Prostate gland (tissue), 2 donors: ENCODE measurements around the gene AFF1.
A peak's percentile ranks its signal among the peaks of the same experiment; 100 is the strongest.

Experiments used
- CTCF ChIP-seq, 4 experiments: fragments of 200-600 bp in 2 of 4; fragments of 450-650 bp in 2 of 4; sonication (generic) in 2 of 4; IDR thresholded peaks; 1 replicate in 3 of 4; 2 replicates in 1 of 4; pipeline ENCODE4 v1.5.1; 2016 to 2019; ENCODE audit warnings: antibody characterized with exemption in 4 of 4, mild to moderate bottlenecking in 2 of 4, moderate library complexity in 2 of 4
- POLR2A ChIP-seq: fragments of 450-650 bp; IDR thresholded peaks from one replicate; pipeline ENCODE4 v1.6.1; 2016; ENCODE audit warnings: antibody characterized with exemption, mild to moderate bottlenecking
- POLR2AphosphoS5 ChIP-seq: sonication (generic); formaldehyde crosslinking; IDR thresholded peaks from one replicate; pipeline ENCODE4 v1.6.1; 2017; ENCODE audit warnings: antibody characterized with exemption

GRCh38 chr4:87120411-87121162, 185.8 kb downstream of the AFF1 start:
- peak; percentile 41 for TF ChIP-seq POLR2A
- TF ChIP-seq CTCF (IDR thresholded peaks at IDR 0.05) = peak in 1 of 4 experiments; percentile 27
- TF ChIP-seq POLR2AphosphoS5 = peak; percentile 89
